Suprapubic skin (tissue), 4 donors: ENCODE data around the gene CACNA2D3.

Experiments used
- EP300 ChIP-seq: sonication (generic); formaldehyde crosslinking; IDR thresholded peaks from one replicate; pipeline ENCODE4 v1.6.1; 2017; ENCODE audit warnings: antibody characterized with exemption
- POLR2A ChIP-seq, 2 donors: fragments of 450-650 bp; IDR thresholded peaks; one replicate each; pipeline ENCODE4 v1.6.1; 2017; ENCODE audit warnings: antibody characterized with exemption in 2 of 2, mild to moderate bottlenecking in 2 of 2, moderate library complexity in 2 of 2
- POLR2AphosphoS5 ChIP-seq, 3 donors: sonication (generic); formaldehyde crosslinking; IDR thresholded peaks; one replicate each; pipeline ENCODE4 v1.6.1; 2017; ENCODE audit warnings: antibody characterized with exemption in 3 of 3
- TF ChIP-seq, protein P1 (sequence below), 2 donors: fragments of 200-600 bp in 1 of 2; fragments of 450-650 bp in 1 of 2; sonication (generic) in 1 of 2; IDR thresholded peaks; one replicate each; pipeline ENCODE4 v1.5.1; 2016 to 2019; ENCODE audit warnings: antibody characterized with exemption in 2 of 2, mild to moderate bottlenecking in 1 of 2, moderate library complexity in 1 of 2

DNA sequence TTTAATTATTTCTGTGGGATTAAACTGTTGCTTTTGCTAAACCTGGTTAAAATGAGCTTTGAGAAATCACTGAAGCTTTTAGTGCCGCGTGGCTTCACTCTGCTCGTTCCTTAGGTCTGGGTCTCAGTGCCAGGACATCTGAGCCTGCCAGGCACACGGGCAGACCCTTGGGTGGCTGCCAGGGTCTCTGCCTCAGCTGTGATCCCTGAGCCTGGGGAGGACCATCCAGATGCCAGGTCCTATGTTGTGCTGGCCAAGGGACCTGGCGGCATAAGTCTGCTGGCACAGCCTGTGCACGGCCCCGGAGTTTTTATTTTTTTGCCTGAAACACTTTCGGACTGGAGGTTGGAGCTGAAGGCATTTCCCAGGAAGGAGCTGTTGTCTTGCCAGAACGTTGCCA, 477.4 kb downstream of the CACNA2D3 start:
- TF ChIP-seq POLR2A (IDR thresholded peaks at IDR 0.05) (no peak), POLR2AphosphoS5 (IDR thresholded peaks at IDR 0.05) (no peak), EP300 (no peak)
- TF ChIP-seq, protein P1, sequence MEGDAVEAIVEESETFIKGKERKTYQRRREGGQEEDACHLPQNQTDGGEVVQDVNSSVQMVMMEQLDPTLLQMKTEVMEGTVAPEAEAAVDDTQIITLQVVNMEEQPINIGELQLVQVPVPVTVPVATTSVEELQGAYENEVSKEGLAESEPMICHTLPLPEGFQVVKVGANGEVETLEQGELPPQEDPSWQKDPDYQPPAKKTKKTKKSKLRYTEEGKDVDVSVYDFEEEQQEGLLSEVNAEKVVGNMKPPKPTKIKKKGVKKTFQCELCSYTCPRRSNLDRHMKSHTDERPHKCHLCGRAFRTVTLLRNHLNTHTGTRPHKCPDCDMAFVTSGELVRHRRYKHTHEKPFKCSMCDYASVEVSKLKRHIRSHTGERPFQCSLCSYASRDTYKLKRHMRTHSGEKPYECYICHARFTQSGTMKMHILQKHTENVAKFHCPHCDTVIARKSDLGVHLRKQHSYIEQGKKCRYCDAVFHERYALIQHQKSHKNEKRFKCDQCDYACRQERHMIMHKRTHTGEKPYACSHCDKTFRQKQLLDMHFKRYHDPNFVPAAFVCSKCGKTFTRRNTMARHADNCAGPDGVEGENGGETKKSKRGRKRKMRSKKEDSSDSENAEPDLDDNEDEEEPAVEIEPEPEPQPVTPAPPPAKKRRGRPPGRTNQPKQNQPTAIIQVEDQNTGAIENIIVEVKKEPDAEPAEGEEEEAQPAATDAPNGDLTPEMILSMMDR (IDR thresholded peaks at IDR 0.05): no peak
